Endothelial cell of umbilical vein (primary cell): Measurements from ENCODE around the gene STAT4. TPM values are rescaled to one million over a fixed set of nuclear protein-coding genes. Genes with fewer than 3 reads are reported as not detected.

Source experiments
- BruUV-seq: library from RNA; stranded (reverse); fragments of 400-500 nt; replicated peaks from 2 replicates; lab custom pipeline; 2021; lab: Mats Ljungman, UMichigan
- CTCF ChIA-PET: fragments of 300-600, 350-600 bp; sonication (Branson Sonifier 250); formaldehyde crosslinking; loops from one replicate; lab custom pipeline; 2021; ENCODE audit warnings: antibody characterized with exemption, inconsistent platforms; lab: Charles Lee
- POLR2A ChIA-PET: fragments of 300-600, 350-600 bp; sonication (Branson Sonifier 250); formaldehyde crosslinking; loops from one replicate; lab custom pipeline; 2021; ENCODE audit warnings: antibody characterized with exemption, inconsistent platforms; lab: Charles Lee
- DNase-seq: peaks from one replicate; pipeline ENCODE4 v3.0.0-alpha.2; 2011; ENCODE audit warnings: low read depth, low spot score
- FAIRE-seq: peaks from 2 replicates; lab custom pipeline; 2011; peaks lifted over from hg19 to GRCh38; lab: Jason Lieb, UNC
- H2AFZ ChIP-seq: 2 replicates; pipeline ENCODE4 v1.6.0; 2012; ENCODE audit warnings: low read depth, low read length, control low read depth, inconsistent platforms
- H3K27ac ChIP-seq: 2 replicates; pipeline ENCODE4 v1.5.1; 2011; ENCODE audit warnings: low read depth, mild to moderate bottlenecking, control low read depth, low read length, moderate library complexity; ENCODE audit not compliant: insufficient read depth
- H3K27me3 ChIP-seq, 2 experiments: 2 replicates each; pipeline versions ENCODE4 v1.6.0 to v1.6.1; 2011; ENCODE audit warnings: low read length in 2 of 2, mixed read lengths in 1 of 2; ENCODE audit not compliant: control insufficient read depth in 2 of 2, insufficient read depth in 2 of 2
- H3K36me3 ChIP-seq, 2 experiments: 2 replicates in 1 of 2; 3 replicates in 1 of 2; pipeline ENCODE4 v1.5.1; 2011; ENCODE audit warnings: low read length in 2 of 2, mild to moderate bottlenecking in 1 of 2, moderate library complexity in 1 of 2; ENCODE audit not compliant: control insufficient read depth in 2 of 2, insufficient read depth in 2 of 2; ENCODE audit errors: extremely low read depth in 1 of 2
- H3K4me1 ChIP-seq: 3 replicates; pipeline ENCODE4 v1.5.1; 2011; ENCODE audit warnings: mild to moderate bottlenecking, low read length; ENCODE audit not compliant: control insufficient read depth, insufficient read depth; ENCODE audit errors: extremely low read depth
- H3K4me2 ChIP-seq: 2 replicates; pipeline ENCODE4 v1.6.1; 2011; ENCODE audit warnings: low read length, control low read depth, mixed read lengths; ENCODE audit not compliant: insufficient read depth
- H3K4me3 ChIP-seq, 3 experiments: fragments of 200-600 bp in 1 of 3; sonication (generic), shearing (Covaris generic) in 1 of 3; replicated peaks in 1 of 3; 2 replicates each; pipeline ENCODE4 v1.5.1; 2011 to 2016; ENCODE audit warnings: control low read depth in 3 of 3, low read length in 3 of 3, mild to moderate bottlenecking in 2 of 3, inconsistent platforms in 1 of 3, low read depth in 1 of 3, moderate library complexity in 1 of 3; ENCODE audit not compliant: insufficient read depth in 1 of 3
- H3K79me2 ChIP-seq: 2 replicates; pipeline ENCODE4 v1.6.0; 2012; ENCODE audit warnings: low read length, inconsistent platforms; ENCODE audit not compliant: control insufficient read depth, insufficient read depth
- H3K9ac ChIP-seq: replicated peaks from 2 replicates; pipeline ENCODE3; 2011; ENCODE audit warnings: low read length, control low read depth; ENCODE audit not compliant: insufficient read depth; ENCODE audit errors: extremely low read depth
- H3K9me1 ChIP-seq: replicated peaks from 3 replicates; pipeline ENCODE4 v1.6.0; 2011; ENCODE audit warnings: mild to moderate bottlenecking, low read length; ENCODE audit not compliant: control insufficient read depth, insufficient read depth; ENCODE audit errors: extremely low read depth
- H3K9me3 ChIP-seq: replicated peaks from 2 replicates; pipeline ENCODE4 v1.5.1; 2012; ENCODE audit warnings: low read length, inconsistent platforms; ENCODE audit not compliant: control insufficient read depth, insufficient read depth
- H4K20me1 ChIP-seq: replicated peaks from 2 replicates; pipeline ENCODE3; 2011; ENCODE audit warnings: mild to moderate bottlenecking, low read length; ENCODE audit not compliant: control insufficient read depth, insufficient read depth; ENCODE audit errors: extremely low read depth
- EZH2 ChIP-seq: IDR thresholded peaks from 2 replicates; pipeline ENCODE4 v1.6.1; 2012; ENCODE audit warnings: borderline replicate concordance, low read depth, mild to moderate bottlenecking, moderate library complexity, low read length, inconsistent platforms; ENCODE audit not compliant: severe bottlenecking
- FOS ChIP-seq: IDR thresholded peaks from 2 replicates; pipeline ENCODE4 v1.6.1; 2011; ENCODE audit warnings: mild to moderate bottlenecking, low read length, moderate library complexity, borderline replicate concordance; ENCODE audit not compliant: insufficient read depth
- GATA2 ChIP-seq: IDR thresholded peaks from 2 replicates; pipeline ENCODE4 v1.7.0; 2011; ENCODE audit warnings: low read depth, mild to moderate bottlenecking, moderate library complexity, mixed read lengths, low read length; ENCODE audit not compliant: insufficient read length, insufficient read depth
- JUN ChIP-seq: IDR thresholded peaks from 2 replicates; pipeline ENCODE4 v1.6.1; 2011; ENCODE audit warnings: borderline replicate concordance, low read depth; ENCODE audit not compliant: insufficient read length, insufficient read depth
- MYC ChIP-seq: IDR thresholded peaks from one replicate; pipeline ENCODE4 v1.6.1; 2011; ENCODE audit warnings: mild to moderate bottlenecking, low read depth, low read length
- POLR2A ChIP-seq: IDR thresholded peaks from 2 replicates; pipeline ENCODE4 v1.6.1; 2012; ENCODE audit warnings: low read depth, mild to moderate bottlenecking, control low read depth, low read length
- POLR2AphosphoS5 ChIP-seq: IDR thresholded peaks from 2 replicates; pipeline ENCODE4 v1.6.1; 2012; ENCODE audit warnings: low read depth, mild to moderate bottlenecking, control low read depth, low read length, moderate library complexity; ENCODE audit not compliant: insufficient read depth
- dilution Hi-C: fragments of 300-500 bp; cut with MboI; formaldehyde crosslinking; loops from one replicate; pipeline ENCODE4 v1.15.0; 2019; ENCODE audit warnings: low sequenced_read_pairs; ENCODE audit not compliant: extremely low pct_ligation_motif_present
- intact Hi-C: fragments of 100-400 bp; cut with micrococcal nuclease; formaldehyde crosslinking; loops from one replicate; pipeline ENCODE4 v1.10.0; 2022
- polyA plus RNA-seq, 4 experiments: library from polyadenylated mRNA; depleted of rRNA in 3 of 4; stranded (reverse) in 3 of 4; unstranded in 1 of 4; fragments of >200 nt; gene quantifications; 2 replicates each; pipeline versions ENCODE4 v1.2.1 to v1.2.3, GENCODE V29; 2011 to 2012; ENCODE audit warnings: missing spikeins in 1 of 4
- total RNA-seq: library from RNA; stranded (reverse); gene quantifications from 2 replicates; pipeline ENCODE4 v1.2.3, GENCODE V29; 2021
- TF ChIP-seq, protein P1 (sequence below), 2 donors: IDR thresholded peaks; 1 replicate in 1 of 2; 2 replicates in 1 of 2; pipeline ENCODE4 v1.5.1; 2011; ENCODE audit warnings: low read length in 2 of 2, mild to moderate bottlenecking in 2 of 2, moderate library complexity in 2 of 2, control low read depth in 1 of 2, inconsistent platforms in 1 of 2, low read depth in 1 of 2; ENCODE audit not compliant: insufficient read depth in 1 of 2; ENCODE audit errors: extremely low read depth in 1 of 2
- TF ChIP-seq, protein P2 (sequence below): IDR thresholded peaks from 2 replicates; pipeline ENCODE4 v1.6.1; 2011; ENCODE audit not compliant: insufficient read depth, insufficient read length

The STAT4 gene
- total and polyA plus RNA-seq, 2 donors (not counting 3 experiments of a cell fraction or from before 2014, with no cell fraction given), result 0.46 to 1.2 TPM

DNA sequence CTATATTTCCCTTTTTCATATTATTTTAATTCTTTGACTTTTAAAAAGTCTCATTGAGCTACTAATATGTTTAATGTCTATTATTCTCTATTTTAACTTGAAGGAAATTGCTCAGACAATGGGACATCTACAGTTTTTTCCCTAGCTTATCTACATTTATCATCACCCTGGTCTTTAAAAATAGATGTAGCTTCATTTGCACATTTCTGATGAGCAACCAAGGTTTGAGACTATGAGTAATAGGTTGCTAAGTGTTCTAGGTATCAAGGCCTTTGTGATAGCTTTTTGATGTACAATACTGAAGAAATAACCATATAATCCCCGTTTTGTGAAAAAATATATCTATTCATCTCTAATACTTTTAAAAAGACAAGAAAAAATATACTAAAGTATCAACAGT is 47.0 kb downstream of the STAT4 start:
- dilution Hi-C loops, result no loop called here
- CTCF ChIA-PET, result interaction anchor here (1.4 to 1.5 kb wide), 2 partner anchors 47 to 52 kb away, joined by 3 to 6 read pairs; partner anchors contain the start of gene STAT4

More for the DNA sequence above, 47.0 kb downstream of the STAT4 start:
- POLR2A ChIA-PET, result no interaction called here
- no peaks in the 10 kb centered on the region for H3K27me3 ChIP-seq
- no peaks in the 10 kb centered on the region for H3K9me1 ChIP-seq
- H3K9ac ChIP-seq, result no peak overlapping the region
- no peak overlapping the region for H3K4me2 ChIP-seq
- H3K4me1 ChIP-seq, result no peaks in the 10 kb centered on the region
- no peak for DNase-seq
- no peaks in the 10 kb centered on the region for H3K36me3 ChIP-seq
- no peaks in the 10 kb centered on the region for H3K79me2 ChIP-seq
- intact Hi-C loops, result no loop called here
- no peaks in the 10 kb centered on the region for H3K9me3 ChIP-seq
- H3K27ac ChIP-seq, result no peak overlapping the region
- no peak overlapping the region for H2AFZ ChIP-seq
- TF ChIP-seq JUN (no peak), POLR2A (no peak), FOS (no peak), POLR2AphosphoS5 (no peak), GATA2 (no peak), MYC (no peak), EZH2 (no peak)
- TF ChIP-seq, protein P1, sequence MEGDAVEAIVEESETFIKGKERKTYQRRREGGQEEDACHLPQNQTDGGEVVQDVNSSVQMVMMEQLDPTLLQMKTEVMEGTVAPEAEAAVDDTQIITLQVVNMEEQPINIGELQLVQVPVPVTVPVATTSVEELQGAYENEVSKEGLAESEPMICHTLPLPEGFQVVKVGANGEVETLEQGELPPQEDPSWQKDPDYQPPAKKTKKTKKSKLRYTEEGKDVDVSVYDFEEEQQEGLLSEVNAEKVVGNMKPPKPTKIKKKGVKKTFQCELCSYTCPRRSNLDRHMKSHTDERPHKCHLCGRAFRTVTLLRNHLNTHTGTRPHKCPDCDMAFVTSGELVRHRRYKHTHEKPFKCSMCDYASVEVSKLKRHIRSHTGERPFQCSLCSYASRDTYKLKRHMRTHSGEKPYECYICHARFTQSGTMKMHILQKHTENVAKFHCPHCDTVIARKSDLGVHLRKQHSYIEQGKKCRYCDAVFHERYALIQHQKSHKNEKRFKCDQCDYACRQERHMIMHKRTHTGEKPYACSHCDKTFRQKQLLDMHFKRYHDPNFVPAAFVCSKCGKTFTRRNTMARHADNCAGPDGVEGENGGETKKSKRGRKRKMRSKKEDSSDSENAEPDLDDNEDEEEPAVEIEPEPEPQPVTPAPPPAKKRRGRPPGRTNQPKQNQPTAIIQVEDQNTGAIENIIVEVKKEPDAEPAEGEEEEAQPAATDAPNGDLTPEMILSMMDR (IDR thresholded peaks at IDR 0.05; ENCODE audit: extremely low read depth in 1 of 2, insufficient read depth in 1 of 2, low read depth in 1 of 2, low read length in 2 of 2), result no peak
- TF ChIP-seq, protein P2, sequence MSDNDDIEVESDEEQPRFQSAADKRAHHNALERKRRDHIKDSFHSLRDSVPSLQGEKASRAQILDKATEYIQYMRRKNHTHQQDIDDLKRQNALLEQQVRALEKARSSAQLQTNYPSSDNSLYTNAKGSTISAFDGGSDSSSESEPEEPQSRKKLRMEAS, result no peak
- no TSS peak for BruUV-seq
- H4K20me1 ChIP-seq, result no peaks in the 10 kb centered on the region
- FAIRE-seq, result no peak
- H3K4me3 ChIP-seq, result no peak overlapping the region
